NCI-H2081 (cell line): Measurements from ENCODE around the gene ZDHHC18.

Experiments used
- DNase-seq, 2 experiments: peaks; one replicate each; lab custom pipeline; 2025; lab: John Stamatoyannopoulos, UW

ZDHHC18 gene

DNA sequence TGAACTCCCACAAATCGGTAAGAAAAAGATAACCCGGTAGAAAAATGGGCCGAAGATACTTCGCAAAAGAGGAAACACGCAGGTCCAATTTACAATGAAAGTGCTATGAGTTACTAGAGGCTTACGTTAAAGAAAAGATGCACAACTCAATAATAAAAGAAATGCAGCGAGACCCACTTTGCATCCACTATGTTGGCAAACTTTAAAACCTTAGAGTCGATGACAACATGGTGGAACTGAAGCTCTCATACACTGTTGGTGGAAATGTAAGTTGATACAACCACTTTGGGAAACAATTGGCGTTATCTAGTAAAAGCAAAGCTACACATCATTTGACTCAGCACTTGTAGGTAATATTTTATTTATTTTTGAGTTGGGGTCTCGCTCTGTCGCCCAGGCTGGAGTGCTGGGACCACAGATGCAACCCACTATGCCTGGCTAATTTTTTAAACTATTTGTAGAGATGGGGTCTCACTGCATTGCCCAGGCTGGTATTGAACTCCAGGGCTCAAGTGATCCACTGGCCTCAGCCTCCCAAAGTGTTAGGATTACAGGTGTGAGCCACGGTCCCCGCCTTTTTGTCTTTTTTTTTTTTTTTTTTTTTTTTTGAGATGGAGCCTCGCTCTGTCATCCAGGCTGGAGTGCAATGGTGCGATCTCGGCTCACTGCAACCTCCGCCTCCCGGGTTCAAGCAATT, 74.5 kb downstream of the ZDHHC18 start:
- DNase-seq: no peak
